Muscle of leg (tissue), 11 donors: ENCODE measurements around the gene PNPLA3. TPM values are rescaled to one million over a fixed set of nuclear protein-coding genes. Genes with fewer than 3 reads are reported as not detected.

ENCODE experiments used
- DNase-seq: peaks from one replicate; pipeline ENCODE4 v3.0.0; 2013
- H3K27ac ChIP-seq: one replicate; pipeline ENCODE4 v1.5.1; 2013; ENCODE audit warnings: mild to moderate bottlenecking, low read length, control low read depth
- H3K27me3 ChIP-seq: one replicate; pipeline ENCODE4 v1.6.1; 2013; ENCODE audit warnings: low read length; ENCODE audit not compliant: control insufficient read depth, insufficient read depth
- H3K36me3 ChIP-seq: one replicate; pipeline ENCODE4 v1.6.1; 2013; ENCODE audit warnings: low read length; ENCODE audit not compliant: control insufficient read depth, insufficient read depth
- H3K4me1 ChIP-seq: one replicate; pipeline ENCODE4 v1.6.1; 2013; ENCODE audit warnings: low read length; ENCODE audit not compliant: control insufficient read depth, insufficient read depth
- H3K4me3 ChIP-seq: one replicate; pipeline ENCODE4 v1.5.1; 2013; ENCODE audit warnings: low read length, control low read depth
- H3K9me3 ChIP-seq: replicated peaks from 2 replicates; pipeline ENCODE4 v1.6.1; 2013; ENCODE audit warnings: low read depth, low read length; ENCODE audit not compliant: control insufficient read depth
- WGBS: methylation state at CpG from one replicate; pipeline ENCODE4 v1.1.5; 2013; ENCODE audit warnings: missing lambda C conversion rate; ENCODE audit not compliant: insufficient coverage; 5-methylcytosine and 5-hydroxymethylcytosine counted together
- polyA plus RNA-seq, 8 donors: library from polyadenylated mRNA; unstranded; fragments of 120-200 nt; gene quantifications; one replicate each; pipeline versions ENCODE4 v1.2.1 to v1.2.3, GENCODE V29; 2013; ENCODE audit warnings: inconsistent platforms in 1 of 8, low replicate concordance in 1 of 8; ENCODE audit not compliant: insufficient read length in 8 of 8, insufficient read depth in 1 of 8
- total RNA-seq: library from RNA; stranded (reverse); fragments of 120-200 nt; gene quantifications from one replicate; pipeline ENCODE4 v1.2.4, GENCODE V29; 2013

PNPLA3 gene
- total and polyA plus RNA-seq, 9 donors, result 0.18 to 0.79 (median 0.35) TPM

DNA sequence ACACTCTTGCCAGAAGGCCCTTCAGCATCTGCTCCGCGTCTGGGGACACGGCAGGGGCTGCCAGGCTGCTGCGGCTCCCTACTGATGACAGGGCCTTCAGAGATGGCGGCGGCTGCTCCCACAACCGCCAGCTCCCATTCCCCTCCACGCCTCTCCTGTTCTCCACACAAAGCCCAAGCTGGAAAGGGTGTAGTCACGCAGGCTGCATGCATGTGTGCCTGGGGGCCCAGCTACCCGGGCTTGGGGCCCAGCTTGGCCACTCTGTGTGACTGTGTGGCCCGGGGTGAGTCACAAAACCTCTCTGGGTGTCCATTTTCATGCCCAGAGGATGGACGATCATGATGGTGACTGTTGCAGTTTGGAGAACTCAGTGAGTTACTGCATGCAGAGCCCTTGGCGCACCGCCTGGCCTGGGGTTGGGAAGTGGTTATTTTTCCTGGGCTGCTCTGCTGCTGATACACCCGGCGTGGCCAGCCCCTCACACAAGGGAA, 68.8 kb downstream of the PNPLA3 start:
- no peak overlapping the region for H3K4me3 ChIP-seq
- H3K27me3 ChIP-seq, result no peaks in the 10 kb centered on the region
- 79% methylated on average over 11 of the region's 16 CpGs for WGBS
- H3K36me3 ChIP-seq, result peaks cover 74% of the 10 kb centered on the region
- DNase-seq, result no peak
- peaks cover 9% of the 10 kb centered on the region for H3K4me1 ChIP-seq
- no peaks in the 10 kb centered on the region for H3K9me3 ChIP-seq
- no peak overlapping the region for H3K27ac ChIP-seq

DNA sequence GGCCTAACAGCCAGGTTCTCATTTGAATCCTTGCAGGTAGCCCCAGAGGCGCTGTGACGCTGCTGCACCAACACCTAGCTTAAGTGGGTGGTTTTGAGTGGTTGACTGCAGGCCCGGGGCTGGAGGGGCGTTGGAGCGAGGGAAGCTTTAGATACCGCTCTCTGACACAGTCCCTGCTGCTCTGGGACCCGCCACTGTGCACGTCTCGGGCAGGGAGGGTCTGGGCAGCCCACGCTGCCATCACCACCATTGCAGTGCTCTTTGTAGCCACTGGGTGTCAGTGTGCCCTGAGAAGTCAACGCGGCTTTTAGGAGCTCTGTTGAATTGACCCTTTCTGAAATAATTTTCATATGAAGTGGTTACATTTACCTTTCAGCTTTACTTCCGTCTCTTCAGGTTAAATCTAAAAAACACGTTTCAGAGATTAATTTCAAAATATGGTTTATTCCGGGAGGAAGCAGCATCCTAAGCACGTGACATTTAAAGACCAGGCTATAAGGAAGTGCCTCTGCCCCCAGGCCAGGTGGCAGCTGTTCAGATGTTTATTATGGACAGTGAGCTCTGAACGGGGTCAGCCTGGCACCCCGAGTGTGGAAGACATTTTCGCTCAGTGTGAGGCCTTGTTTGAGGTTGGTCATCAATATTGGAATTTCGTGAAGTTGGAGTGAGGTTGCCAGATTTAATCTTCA, 69.6 kb downstream of the PNPLA3 start:
- Histone ChIP-seq H3K36me3 (peaks cover 78% of the 10 kb centered on the region), H3K4me3 (no peak overlapping the region), H3K27me3 (no peaks in the 10 kb centered on the region), H3K9me3 (no peaks in the 10 kb centered on the region), H3K4me1 (peaks cover 9% of the 10 kb centered on the region), H3K27ac (no peak overlapping the region)
- 20% methylated on average over 11 of the region's 20 CpGs for WGBS
- DNase-seq, result peak; percentile 70

GRCh38 chr22:43994006-43994405, 70.4 kb downstream of the PNPLA3 start:
- Histone ChIP-seq H3K4me1 (peaks cover 4% of the 10 kb centered on the region), H3K27me3 (no peaks in the 10 kb centered on the region), H3K36me3 (peaks cover 82% of the 10 kb centered on the region), H3K4me3 (no peak overlapping the region), H3K9me3 (no peaks in the 10 kb centered on the region), H3K27ac (no peak overlapping the region)
- DNase-seq, result no peak
- 76% methylated on average over 4 of the region's 11 CpGs for WGBS

GRCh38 chr22:43994416-43994815, 70.8 kb downstream of the PNPLA3 start:
- Histone ChIP-seq H3K27me3 (no peaks in the 10 kb centered on the region), H3K4me3 (no peak overlapping the region), H3K4me1 (peaks cover 4% of the 10 kb centered on the region), H3K9me3 (no peaks in the 10 kb centered on the region), H3K36me3 (peaks cover 83% of the 10 kb centered on the region), H3K27ac (no peak overlapping the region)
- WGBS, result 75% methylated on average over 5 of the region's 9 CpGs
- DNase-seq, result no peak

- DNase-seq, result no peak
- H3K27me3 ChIP-seq, result no peaks in the 10 kb centered on the region
- H3K36me3 ChIP-seq, result peaks cover 77% of the 10 kb centered on the region
- peaks cover 4% of the 10 kb centered on the region for H3K4me1 ChIP-seq
- H3K27ac ChIP-seq, result no peak overlapping the region
- 98% methylated on average over 14 of the region's 15 CpGs for WGBS
- no peaks in the 10 kb centered on the region for H3K9me3 ChIP-seq
- H3K4me3 ChIP-seq, result no peak overlapping the region
Observed at GRCh38 chr22:43995057-43995685, 71.6 kb downstream of the PNPLA3 start.

DNA sequence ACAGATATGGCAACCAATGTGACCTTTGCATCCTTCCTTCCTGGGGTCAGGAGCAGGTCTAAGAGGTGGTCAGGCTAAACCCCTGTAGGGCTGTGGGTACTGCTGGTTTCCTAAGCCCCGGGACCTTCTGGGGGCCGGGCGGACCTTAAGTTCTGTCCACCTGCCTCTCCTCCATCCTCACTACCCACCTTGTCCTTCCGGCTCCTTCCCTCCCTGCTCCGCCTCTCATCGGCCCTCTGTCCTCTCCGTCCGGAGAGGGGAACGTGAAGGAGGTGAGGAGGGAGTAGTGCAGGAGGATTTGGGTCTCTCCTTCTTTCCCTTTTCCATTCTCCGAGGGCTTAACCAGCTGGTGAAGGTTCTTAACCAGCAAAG, 72.2 kb downstream of the PNPLA3 start:
- Histone ChIP-seq H3K4me1 (peaks cover 4% of the 10 kb centered on the region), H3K4me3 (no peak overlapping the region), H3K27me3 (no peaks in the 10 kb centered on the region), H3K9me3 (no peaks in the 10 kb centered on the region), H3K36me3 (peaks cover 70% of the 10 kb centered on the region), H3K27ac (no peak overlapping the region)
- WGBS, result 94% methylated on average over 3 of the region's 10 CpGs
- DNase-seq, result no peak

DNA sequence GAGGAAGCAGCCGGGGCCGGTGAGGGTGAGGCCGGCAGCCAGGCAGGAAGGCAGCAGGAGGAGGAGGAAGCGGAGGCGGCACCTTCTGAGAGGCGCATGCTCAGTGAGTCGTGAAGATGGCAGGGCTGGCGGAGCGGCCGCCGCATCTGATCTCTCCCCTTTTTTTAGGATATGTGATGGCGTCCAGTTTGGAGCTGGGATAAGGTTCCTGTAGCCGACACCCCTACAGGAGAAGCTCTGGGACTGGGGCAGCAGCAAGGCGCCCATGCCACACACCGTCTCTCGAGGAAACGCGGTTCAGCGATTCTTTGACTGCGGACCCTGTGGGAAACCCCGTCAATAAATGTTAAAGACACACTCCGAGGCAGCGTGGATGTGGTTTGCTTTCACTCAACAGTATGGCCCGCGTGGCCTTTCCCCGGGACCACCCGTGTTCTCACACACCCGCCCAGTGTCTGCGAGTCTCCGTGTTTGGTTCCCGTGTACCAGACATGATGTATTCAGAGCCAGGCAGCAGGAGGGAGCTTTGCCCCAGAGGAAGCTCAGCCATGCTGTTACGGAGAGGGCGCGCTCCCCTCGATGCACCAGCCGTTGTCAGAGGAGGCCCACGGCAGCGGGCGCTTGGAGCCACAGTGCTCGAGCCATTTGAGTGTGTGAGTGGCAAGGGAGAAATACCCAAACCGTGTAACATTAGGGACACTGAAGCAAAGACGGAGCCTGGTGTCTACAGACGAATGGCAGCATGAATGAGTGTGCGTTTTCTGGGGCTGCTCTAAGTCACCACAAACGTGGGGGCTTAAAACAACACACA, 72.8 kb downstream of the PNPLA3 start:
- H3K36me3 ChIP-seq, result peaks cover 65% of the 10 kb centered on the region
- no peak overlapping the region for H3K27ac ChIP-seq
- 85% methylated on average over 36 of the region's 45 CpGs for WGBS
- peaks cover 4% of the 10 kb centered on the region for H3K4me1 ChIP-seq
- peak; percentile 37 for DNase-seq
- no peak overlapping the region for H3K4me3 ChIP-seq
- no peaks in the 10 kb centered on the region for H3K27me3 ChIP-seq
- no peaks in the 10 kb centered on the region for H3K9me3 ChIP-seq

GRCh38 chr22:43996981-43997265, 73.3 kb downstream of the PNPLA3 start:
- no peak for DNase-seq
- Histone ChIP-seq H3K27ac (no peak overlapping the region), H3K36me3 (peaks cover 60% of the 10 kb centered on the region), H3K4me1 (peaks cover 4% of the 10 kb centered on the region), H3K27me3 (no peaks in the 10 kb centered on the region), H3K4me3 (no peak overlapping the region), H3K9me3 (no peaks in the 10 kb centered on the region)
- 74% methylated on average over 7 of the region's 8 CpGs for WGBS
